ENCODE data around the gene ICAM2.

GRCh38 chr17:64051153-64051552 is 30.7 kb upstream of the ICAM2 start:
- TF ChIP-seq EP300 (IDR thresholded peaks at IDR 0.05) (no peak), CTCF (IDR thresholded peaks at IDR 0.05) (no peak), POLR2AphosphoS5 (IDR thresholded peaks at IDR 0.05) (no peak)

Measured in esophagus muscularis mucosa (tissue), 4 donors.